HG03095 (cell line): ENCODE measurements around the gene RPRM.
A peak's percentile ranks its signal among the peaks of the same experiment; 100 is the strongest.
"Not testable (repeated sequence)": the region's sequence is repeated elsewhere in the genome, so short reads cannot be mapped to it uniquely, and the experiment has no call there.

Source experiments
- ATAC-seq: cut with Tn5 transposase; IDR thresholded peaks from one replicate; pipeline ENCODE4 v1.9.1; 2021; ENCODE audit warnings: moderate library complexity; ENCODE audit not compliant: unreplicated experiment

Gene RPRM

DNA sequence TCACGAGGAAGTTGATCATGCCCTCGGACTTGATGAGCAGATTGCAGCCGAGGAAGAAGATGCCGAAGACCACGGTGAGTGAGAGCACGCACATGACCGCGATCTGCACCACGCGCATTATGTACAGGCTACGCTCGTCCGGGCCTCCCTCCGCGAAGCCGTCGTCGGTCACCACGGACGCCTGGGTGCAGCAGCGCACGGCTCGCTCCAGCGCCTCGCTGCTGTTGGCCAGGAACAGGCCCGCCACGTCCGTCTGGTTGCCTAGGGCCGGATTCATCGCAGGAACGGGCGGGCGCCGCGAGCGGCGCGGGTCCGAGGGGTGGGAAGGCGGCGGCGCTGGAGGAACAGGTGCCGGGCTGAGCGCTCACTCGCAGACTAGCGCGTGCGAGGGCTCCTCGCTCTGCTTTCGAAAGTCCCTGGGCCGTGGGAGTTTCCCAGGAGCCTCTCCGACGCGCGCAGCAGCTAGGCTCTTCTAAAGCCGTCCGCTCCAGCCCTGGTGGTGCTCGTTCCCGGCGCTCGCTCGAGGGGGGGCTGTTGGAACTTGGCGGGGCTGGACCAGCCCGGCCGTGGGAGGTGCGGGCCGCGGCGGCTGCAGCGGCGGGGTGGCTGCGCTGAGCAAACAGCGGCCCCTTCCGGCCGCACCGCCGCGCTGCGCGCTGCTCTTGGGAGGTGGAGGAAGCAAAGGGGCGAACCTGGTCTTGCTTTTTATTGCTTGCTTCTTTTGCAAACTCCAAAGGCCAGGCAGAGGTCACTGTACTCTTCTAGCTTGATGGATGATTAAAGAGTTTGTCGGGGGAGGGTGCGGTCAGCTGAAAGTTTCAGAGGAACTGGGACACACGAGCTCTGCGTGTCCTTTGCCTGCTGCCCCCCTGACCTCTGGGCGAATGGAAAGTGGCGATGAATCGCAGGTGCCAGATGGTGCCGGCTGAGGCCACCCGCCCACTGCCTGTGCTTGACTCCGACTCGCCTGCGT lies at the start of gene RPRM:
RPRM (minus strand) TSS at position 474 of the 973 bp plus-strand sequence; CDS start at position 277, 197 bp downstream.
- peak; percentile 90 for ATAC-seq

DNA sequence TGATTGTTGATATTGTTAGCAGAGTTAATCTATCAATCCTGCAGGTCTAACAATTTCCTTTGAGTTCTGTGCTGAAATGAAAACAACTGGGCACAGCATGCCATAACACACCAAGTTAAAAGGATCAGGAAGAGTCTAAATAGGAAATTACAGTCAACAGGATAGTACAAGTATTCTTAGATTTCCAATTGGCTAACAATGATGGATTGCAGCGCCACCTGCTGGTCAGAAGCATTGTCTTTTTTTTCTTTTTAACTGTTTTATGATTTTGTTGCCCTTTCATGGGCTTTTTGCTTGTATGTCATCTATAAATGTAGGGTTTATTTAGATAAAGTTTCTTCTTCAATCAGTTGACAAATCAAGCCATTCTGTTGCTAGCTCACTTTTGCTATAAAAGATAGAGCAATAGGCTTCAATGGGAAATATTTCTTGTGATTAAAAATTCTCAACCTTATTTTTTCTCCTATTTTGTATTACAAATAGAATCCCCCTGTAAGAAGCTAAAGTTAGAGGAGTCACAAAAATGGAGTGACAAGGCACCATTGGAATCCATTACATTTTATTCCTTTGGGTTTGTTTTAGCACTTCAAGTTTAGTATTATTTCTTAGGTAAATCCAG lies 40.8 kb upstream of the RPRM start:
- no peak for ATAC-seq

DNA sequence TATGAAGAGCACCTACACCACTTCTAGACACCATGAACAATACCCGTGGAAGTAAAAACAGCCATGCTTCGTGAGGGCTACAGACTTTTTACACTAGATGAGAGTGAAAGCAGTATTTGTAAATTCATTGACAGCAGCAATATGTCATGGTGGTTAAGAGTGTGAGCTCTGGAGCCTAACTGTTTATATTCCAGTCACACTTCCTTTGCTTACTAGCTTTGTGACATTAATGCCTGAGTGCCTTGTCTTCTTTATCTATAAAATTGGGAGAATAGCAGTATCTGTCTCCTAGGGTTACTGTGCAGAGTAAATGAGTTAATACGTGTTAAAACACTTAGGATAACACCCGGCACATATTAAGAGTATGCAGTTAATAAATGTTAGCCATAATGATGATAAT lies 33.8 kb upstream of the RPRM start:
- ATAC-seq, result no peak

DNA sequence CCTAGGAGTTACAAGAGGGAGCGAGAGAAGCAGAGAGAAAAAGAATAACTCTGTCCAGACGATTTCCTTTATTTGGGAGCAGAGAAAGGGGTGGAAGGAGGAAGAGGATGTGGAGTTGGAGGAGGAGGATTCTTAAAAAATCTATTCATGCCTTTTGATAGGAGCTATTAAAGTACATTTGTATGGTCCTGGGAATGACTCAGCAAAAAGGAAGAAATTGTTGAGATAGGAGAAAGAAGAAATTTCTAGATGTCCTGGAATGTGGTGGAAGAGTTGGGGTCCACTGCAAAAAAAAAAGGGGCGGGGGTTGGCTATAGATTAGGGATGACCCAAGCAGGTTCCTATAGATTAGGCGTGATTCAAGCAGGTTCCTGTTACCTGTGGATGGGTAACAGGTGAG lies 32.4 kb upstream of the RPRM start:
- ATAC-seq, result no peak

DNA sequence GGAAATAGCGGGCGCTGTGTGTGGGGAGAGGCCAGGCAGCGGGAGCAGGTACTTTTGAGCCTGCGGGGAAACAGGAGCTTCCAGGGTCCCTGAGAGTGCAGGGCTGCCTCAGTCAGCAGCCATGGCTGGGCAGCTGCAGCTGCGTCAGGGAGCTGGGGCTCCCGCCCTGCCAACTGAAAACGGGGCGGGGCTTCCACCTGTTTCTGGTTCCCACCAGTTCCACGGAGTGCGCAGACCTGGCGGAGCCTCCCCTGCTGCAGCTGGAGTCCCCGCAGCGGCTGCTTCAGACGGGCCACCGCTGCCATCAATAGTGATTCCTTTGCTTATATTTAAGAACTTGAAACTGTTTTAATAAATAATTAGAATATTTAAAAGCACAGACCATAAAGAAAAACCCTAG lies 30.6 kb upstream of the RPRM start:
- no peak for ATAC-seq

DNA sequence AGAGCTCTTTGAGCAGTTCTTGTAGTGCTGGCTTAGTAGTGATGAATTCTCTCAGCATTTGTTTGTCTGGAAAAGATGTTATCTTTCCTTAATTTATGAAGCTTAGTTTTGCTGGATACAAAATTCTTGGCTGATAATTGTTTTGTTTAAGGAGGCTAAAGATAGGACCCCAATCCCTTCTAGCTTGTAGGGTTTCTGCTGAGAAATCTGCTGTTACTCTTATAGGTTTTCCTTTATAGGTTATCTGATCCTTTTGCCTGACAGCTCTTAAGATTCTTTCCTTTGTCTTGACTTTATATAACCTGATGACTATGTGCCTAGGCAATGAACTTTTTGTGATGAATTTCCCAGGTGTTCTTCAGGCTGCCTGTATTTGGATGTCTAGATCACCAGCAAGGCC lies 27.9 kb upstream of the RPRM start:
- ATAC-seq, result not testable (repeated sequence)

DNA sequence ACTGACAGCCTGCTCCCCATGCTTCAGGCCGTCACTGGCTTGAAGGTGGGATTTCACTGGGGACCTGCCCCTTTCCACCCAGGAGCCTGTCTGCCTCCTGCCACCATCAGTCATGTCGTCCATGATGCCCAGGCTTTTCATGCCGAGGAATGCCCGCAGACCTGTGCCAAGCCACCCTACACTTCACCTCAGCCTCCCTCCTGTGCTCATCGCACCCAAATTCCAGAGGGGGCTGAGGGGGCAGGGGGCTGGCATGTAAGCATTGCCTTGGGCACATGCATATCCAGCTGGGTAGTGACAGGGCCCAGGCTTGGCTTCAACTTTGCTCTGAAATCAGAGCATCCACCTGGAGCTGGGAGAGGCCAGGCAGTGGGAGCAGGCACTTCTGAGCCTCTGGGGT lies 20.9 kb upstream of the RPRM start:
- no peak for ATAC-seq

DNA sequence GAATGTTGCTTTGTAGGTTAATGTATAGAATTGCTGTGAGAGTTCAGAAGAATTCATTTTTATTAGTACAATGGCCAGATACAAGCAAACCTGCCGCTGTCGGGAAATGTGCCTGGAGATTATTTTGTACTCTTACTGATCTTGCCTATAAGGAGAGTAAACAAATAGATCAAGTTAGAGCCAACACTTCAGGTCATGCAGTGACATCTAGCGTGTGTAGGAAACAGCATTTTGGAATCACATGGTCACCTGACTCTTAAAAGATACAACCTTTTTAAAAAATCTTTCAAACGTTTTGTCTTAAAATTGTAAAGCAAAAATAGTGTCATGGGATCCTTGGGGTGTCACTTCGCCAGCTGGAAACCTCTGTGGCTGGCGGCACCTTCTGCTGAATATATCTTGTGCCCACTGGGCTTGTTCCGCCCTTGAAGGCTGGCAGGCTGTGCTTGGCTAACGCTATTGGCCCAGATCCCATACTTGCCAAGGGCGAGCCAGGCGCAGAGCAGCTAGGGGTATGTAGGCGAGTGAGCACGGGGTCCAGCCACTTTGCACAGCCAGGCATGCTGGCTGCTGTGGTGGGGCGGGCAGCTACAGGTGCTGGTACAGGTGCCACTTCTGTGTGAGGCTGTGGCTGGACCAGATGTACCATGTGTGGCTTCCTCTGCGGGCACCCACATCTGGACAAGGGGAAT lies 19.5 kb upstream of the RPRM start:
- ATAC-seq, result no peak

DNA sequence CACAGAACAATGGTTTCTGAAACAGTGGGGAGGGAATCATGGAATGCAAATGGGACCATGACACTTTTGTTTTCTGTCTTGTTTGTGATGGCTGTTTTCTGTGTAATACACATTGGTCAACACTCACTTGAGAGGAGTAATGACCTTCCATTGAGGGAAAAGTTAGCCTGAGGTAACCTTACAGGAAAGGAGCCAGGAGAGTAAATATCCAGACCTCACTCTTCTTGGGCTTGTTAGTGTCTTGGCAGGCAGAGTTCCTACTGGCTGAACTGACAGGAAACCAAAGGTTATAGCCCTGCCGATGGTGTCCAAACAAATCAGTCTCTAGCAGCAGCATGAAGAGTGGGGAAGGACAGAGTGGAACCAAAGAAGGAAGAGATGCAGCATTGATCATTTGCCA lies 17.2 kb upstream of the RPRM start:
- ATAC-seq, result no peak

DNA sequence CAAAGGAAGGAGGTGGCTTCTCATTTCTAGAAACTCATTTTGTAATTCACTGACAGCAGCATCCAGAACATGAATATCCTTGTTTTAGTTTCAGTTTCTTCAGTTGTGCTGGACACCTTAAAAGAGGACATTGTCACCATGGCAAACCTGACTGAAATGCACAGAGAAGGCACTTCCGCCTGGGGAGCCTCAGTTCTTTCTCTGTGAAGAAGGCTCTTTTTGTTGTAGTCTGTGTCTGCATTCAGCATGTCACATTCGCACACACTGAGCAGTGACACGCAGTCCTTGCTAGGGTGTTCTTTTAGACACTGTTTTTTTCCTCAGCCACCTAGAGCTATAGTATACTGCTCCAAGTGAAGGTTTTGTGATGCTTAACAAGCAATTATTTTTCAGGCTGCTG lies 9.5 kb upstream of the RPRM start:
- no peak for ATAC-seq

DNA sequence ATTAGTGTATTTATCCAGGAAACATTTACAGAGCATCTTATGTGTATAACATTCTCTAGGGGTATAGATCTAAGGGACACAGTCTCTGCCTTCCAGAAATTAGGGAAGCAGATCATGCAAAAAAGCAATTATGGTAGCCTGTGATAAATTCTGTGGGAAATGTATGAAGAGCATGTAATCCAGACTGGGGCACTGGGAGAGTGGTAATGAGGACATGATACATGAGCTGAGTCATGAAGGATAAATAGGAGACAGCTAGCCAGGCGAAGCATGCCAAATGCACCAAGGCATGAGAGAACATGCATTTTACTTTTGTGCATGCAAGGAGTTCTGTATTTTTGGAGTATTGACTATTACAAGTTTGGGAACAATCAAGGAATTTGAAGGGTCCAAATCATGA lies 8.9 kb upstream of the RPRM start:
- ATAC-seq, result no peak

DNA sequence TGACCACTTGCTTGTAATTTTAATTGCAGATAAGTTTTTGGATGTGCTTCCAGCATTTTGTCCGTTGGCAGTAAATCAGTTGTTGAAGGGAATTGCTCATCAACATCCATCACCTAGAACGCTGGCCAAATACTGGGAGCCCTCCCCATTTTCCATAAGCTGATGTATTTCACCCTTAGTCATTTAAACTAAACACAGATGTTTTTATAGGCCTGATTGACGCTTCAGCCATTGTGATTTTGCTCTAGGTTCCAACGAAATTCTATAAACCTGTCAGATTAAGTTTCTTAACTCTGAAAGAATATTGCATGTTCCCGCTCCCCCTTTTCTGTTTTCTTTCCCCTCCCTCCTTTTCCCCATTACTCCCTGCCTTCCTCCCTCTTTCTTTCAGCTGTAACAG lies 1.0 kb upstream of the RPRM start:
- ATAC-seq, result no peak

DNA sequence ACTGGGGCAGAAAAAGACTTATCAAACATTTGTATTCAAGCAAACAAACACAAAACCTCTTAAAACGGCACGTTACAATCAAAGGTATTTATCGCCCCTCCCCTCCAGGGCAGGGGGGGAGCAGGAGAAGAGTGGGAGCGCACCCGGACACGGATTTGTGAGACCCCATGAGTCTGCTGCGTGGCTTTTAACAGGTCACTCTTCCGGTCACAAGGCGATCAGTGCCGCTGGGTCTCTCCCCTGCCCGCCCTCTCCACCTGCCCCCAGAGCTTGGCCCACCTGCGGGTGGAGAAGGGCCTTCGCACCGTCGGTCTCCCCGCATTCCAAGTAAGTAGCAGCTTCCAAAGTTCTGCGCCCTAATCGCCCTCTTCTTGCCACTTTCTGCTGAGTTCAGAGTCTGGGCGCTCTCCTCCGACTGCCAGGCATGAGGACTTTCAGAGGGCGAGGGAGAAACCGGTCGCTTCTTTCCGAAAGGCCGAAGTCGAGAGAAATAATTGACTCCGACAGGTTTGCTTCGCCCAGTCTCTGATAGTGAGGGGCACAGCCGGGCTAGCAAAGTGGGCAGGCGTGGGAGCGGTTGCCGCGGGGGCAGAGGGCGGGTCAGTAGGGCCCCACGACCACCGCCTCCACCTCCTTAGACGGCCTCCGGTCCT lies 800 bp downstream of the RPRM start:
- no peak for ATAC-seq

DNA sequence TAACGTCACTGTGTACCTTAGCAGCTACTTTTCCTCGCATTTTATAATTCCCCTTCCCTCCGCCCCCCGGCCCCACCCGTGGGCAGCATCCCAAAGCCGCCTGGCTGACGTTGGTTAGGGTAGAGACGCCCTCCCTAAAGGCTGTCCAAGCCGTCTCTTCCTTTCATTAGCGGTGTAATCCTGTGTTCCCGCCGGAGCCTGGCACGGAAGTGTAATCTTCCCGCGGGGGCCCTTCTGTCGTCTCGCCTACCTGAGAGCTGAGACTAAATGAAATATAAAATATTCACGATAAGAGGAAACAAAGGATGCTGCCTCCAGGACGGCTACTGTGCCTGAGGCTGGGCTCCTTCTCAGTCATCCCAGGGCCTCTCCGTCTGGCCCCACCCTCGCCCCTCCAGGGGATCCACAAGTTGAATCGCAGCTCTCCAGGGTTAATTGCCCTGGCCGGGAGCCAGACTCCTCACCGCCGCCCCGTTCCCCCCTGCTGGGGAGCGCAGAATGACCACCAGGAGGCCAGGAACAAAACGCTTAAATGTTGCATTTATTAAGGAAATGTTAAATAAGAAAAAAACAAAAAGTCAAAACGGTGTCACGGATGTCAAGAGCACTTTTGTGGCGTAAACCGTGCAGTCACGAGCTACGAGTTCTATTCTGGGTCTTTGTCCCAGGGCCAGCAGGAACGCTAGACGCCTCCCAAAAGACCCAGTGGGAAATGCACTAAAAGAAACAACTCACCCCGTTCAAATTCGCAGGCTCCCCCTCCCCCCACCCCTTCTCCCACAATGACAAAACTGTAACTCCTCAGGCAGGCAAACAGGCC lies 1.5 kb downstream of the RPRM start:
- no peak for ATAC-seq

DNA sequence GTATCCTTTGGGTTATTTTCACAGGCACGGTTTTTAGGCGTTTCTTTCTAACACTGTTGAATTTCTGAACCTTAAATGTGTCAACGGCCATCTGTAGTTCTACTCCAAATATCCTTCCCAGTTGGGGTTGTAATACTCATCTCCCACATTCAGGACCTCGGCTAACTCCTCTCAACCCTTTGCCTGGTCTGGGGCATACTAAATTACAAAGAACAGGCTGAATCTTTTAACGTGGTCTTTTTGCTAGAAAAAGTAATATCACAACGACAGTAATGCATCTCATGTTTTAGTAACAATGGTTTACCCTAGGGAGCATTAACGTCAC lies 2.1 kb downstream of the RPRM start:
- no peak for ATAC-seq

DNA sequence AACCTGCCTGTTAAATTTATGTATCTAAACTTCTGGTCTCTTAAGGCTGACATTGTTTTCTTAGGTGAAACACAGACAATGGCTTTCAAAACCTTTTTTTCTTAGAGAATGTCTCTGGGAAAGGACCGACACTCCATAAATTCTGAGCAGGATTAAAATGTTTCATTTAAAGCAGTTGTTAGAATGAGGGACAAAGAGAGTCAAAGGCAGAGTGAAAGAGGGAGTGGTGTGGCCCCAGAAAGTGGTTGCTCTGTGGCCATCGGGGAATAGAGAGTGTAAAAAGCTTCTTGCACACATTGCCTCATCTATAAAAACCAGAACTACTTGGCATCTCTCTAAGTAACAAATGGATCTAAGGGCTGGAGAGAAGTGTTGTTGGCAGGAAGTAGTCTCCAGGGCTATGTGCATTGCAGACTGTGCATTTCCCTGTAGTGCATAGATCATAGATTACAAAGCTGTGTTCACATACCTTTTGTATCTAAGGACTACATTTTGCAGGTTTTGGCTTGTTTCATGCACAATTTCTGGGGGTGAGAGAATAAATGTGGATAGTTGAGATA lies 3.6 kb downstream of the RPRM start:
- ATAC-seq, result no peak

DNA sequence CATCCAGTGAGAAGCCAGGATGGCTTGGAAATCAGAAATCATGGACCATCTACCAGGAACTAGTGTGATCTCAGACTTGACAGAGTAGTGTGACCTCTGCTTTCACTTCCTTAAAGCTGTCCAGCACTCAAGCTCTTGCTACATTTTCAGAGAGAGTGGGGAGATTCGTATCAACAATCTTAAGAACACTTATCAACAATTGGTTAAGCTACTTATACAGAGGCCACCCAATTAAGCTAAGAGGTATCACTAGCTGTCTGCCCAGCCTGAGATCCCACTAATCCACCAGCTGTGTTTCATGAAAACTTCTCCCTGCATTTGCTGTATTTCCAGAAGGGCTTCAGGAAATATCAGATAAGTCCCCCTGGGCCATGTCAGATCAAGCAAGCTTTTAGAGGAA lies 4.2 kb downstream of the RPRM start:
- ATAC-seq, result no peak

DNA sequence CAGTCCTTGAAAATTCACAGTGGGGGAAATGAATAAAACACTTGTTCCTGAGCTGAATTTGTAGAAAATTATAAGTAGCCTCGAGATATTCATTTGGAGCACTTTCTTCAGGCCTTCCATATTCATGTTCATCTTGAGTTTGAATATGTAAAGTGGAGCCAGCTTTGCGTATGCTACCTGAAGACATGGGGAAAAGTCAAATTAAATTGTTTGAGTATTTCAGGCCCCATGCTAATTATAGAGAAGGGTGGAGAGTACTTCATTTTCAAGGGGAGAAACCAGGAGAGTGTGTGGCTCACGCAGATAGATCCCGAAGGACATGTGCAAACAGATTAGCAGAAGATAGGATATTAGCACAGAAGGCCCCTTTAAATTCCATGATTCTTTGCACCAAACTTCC lies 7.7 kb downstream of the RPRM start:
- ATAC-seq, result no peak

DNA sequence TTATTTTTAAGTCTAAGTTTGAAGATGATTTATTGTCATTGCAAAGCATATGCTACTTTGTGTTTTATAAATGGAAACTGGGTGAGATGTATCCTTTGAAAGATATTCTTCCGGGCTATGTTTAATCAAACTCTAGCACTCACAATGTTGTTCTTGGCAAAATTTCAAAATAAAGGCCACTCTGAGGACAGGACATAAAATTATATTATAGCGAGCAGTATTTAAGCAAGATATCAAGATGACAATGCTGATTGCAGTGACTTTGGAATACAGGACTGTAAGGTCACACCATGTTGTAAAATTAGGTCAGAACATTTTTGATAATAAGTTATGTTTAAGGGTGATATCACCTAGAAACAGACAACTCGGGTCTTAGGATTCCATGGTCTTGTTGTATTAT lies 14.2 kb downstream of the RPRM start:
- no peak for ATAC-seq

DNA sequence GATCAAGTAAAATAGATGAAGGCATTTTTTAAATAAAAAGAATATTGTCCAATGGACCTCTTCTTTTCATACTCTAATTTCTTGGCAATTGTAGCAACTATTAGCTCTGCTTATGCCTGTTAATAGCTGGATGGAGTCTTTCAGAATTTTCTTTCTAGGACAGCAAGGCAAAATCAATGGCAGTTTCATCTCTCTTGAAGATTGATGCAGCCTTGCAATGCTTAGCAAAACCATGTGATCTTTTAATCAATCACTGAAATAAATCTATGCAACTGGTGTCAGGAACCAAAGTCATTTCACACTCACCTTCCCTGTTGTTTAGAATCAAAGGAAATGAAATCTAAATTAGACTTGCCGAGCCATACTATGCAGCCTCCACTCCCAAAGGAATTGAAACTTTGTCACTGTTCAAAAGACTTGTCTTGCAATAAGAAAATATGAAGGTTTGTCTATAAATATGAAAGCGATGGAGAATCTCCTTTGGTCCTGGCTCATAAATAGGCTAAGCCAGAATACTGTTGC lies 16.2 kb downstream of the RPRM start:
- ATAC-seq, result no peak
